Keratinocyte (primary cell): ENCODE data around the gene XIRP2. TPM values are rescaled to one million over a fixed set of nuclear protein-coding genes. Genes with fewer than 3 reads are reported as not detected.

Source experiments
- DNase-seq: peaks from one replicate; pipeline ENCODE4 v3.0.0-alpha.2; 2011; ENCODE audit warnings: low read depth, missing footprints, low spot score
- FAIRE-seq: peaks from 2 replicates; lab custom pipeline; 2011; peaks lifted over from hg19 to GRCh38; lab: Jason Lieb, UNC
- H2AFZ ChIP-seq: 2 replicates; pipeline ENCODE4 v1.6.0; 2012; ENCODE audit warnings: low read length, control low read depth, inconsistent platforms; ENCODE audit not compliant: control insufficient read depth
- H3K27ac ChIP-seq: 2 replicates; pipeline ENCODE4 v1.5.1; 2011; ENCODE audit warnings: low read length; ENCODE audit not compliant: control insufficient read depth, insufficient read depth
- H3K27me3 ChIP-seq: 3 replicates; pipeline ENCODE4 v1.6.0; 2011; ENCODE audit warnings: low read length; ENCODE audit not compliant: control insufficient read depth, insufficient read depth; ENCODE audit errors: extremely low read depth
- H3K36me3 ChIP-seq, 2 experiments: 2 replicates in 1 of 2; 3 replicates in 1 of 2; pipeline ENCODE4 v1.5.1; 2011; ENCODE audit warnings: low read length in 2 of 2, mild to moderate bottlenecking in 1 of 2; ENCODE audit not compliant: control insufficient read depth in 2 of 2, insufficient read depth in 2 of 2; ENCODE audit errors: extremely low read depth in 1 of 2
- H3K4me1 ChIP-seq: 3 replicates; pipeline ENCODE4 v1.5.1; 2011; ENCODE audit warnings: low read length; ENCODE audit not compliant: control insufficient read depth, insufficient read depth; ENCODE audit errors: extremely low read depth
- H3K4me2 ChIP-seq: 3 replicates; pipeline ENCODE4 v1.6.0; 2011; ENCODE audit warnings: low read depth, low read length; ENCODE audit not compliant: control insufficient read depth, insufficient read depth; ENCODE audit errors: extremely low read depth
- H3K4me3 ChIP-seq, 3 experiments: fragments of 200-600 bp in 1 of 3; sonication (generic) in 1 of 3; 2 replicates in 2 of 3; 3 replicates in 1 of 3; pipeline ENCODE4 v1.5.1; 2011 to 2016; ENCODE audit warnings: low read length in 3 of 3, mild to moderate bottlenecking in 3 of 3, control low read depth in 2 of 3, inconsistent platforms in 1 of 3, low read depth in 1 of 3, mixed read lengths in 1 of 3, mixed run types in 1 of 3, moderate library complexity in 1 of 3; ENCODE audit not compliant: control insufficient read depth in 2 of 3, insufficient read depth in 2 of 3; ENCODE audit errors: extremely low read depth in 1 of 3
- H3K79me2 ChIP-seq: 2 replicates; pipeline ENCODE4 v1.6.0; 2012; ENCODE audit warnings: low read length; ENCODE audit not compliant: control insufficient read depth, insufficient read depth
- H3K9ac ChIP-seq: 3 replicates; pipeline ENCODE4 v1.6.0; 2011; ENCODE audit warnings: low read length; ENCODE audit not compliant: control insufficient read depth, insufficient read depth; ENCODE audit errors: extremely low read depth
- H3K9me1 ChIP-seq: 3 replicates; pipeline ENCODE4 v1.6.0; 2011; ENCODE audit warnings: low read length; ENCODE audit not compliant: control insufficient read depth, insufficient read depth; ENCODE audit errors: extremely low read depth
- H3K9me3 ChIP-seq: 2 replicates; pipeline ENCODE4 v1.5.1; 2012; ENCODE audit warnings: low read depth, low read length; ENCODE audit not compliant: control insufficient read depth
- H4K20me1 ChIP-seq: 3 replicates; pipeline ENCODE4 v1.6.0; 2011; ENCODE audit warnings: low read length; ENCODE audit not compliant: control insufficient read depth, insufficient read depth; ENCODE audit errors: extremely low read depth
- EZH2 ChIP-seq: IDR thresholded peaks from one replicate; pipeline ENCODE4 v1.6.1; 2012; ENCODE audit warnings: inconsistent platforms, mild to moderate bottlenecking, low read length, moderate library complexity
- dilution Hi-C: fragments of 300-500 bp; cut with MboI; formaldehyde crosslinking; loops from one replicate; pipeline ENCODE4 v1.7.0; 2020; ENCODE audit warnings: low sequenced_read_pairs; ENCODE audit not compliant: extremely low pct_ligation_motif_present
- polyA plus RNA-seq, 5 experiments: library from polyadenylated mRNA; depleted of rRNA in 3 of 5; stranded (reverse) in 3 of 5; stranded (forward) in 1 of 5; unstranded in 1 of 5; fragments of >200 nt; gene quantifications; 1 replicate in 1 of 5; 2 replicates in 3 of 5; 3 replicates in 1 of 5; pipeline versions ENCODE4 v1.2.1 to v1.2.3, GENCODE V29; 2011 to 2012; ENCODE audit warnings: missing spikeins in 2 of 5, low read depth in 1 of 5, low replicate concordance in 1 of 5
- TF ChIP-seq, protein P1 (sequence below), 3 experiments: IDR thresholded peaks in 1 of 3; conservative IDR thresholded peaks in 1 of 3; optimal IDR thresholded peaks in 1 of 3; 2 replicates in 2 of 3; 3 replicates in 1 of 3; pipeline versions ENCODE3 to v1.5.1; 2011; ENCODE audit warnings: low read length in 3 of 3, mild to moderate bottlenecking in 3 of 3, moderate library complexity in 2 of 3, control low read depth in 1 of 3, inconsistent platforms in 1 of 3; ENCODE audit not compliant: insufficient read depth in 2 of 3; ENCODE audit errors: extremely low read depth in 1 of 3

Gene XIRP2
- polyA plus RNA-seq, 1 donor (not counting 4 experiments of a cell fraction or from before 2014, with no cell fraction given) = 0.01 TPM

DNA sequence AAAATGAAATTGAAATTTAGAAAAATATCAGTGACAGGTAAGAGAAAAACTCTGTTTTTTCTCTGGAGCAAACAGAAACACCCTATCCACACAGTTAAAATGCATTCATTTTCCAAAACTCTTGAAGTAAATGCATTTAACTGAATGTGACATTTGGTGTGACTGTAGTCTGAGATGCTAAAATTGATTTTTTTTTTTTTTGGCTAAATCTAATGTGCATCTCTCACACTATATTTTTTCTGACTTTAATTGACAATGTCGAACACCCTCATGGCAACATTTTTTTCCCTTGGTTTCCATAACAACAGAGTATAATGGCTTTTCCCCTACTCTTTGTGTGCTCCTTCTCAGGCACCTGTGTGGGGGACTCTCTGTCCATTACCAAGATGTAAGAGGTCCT lies 366.4 kb downstream of the XIRP2 start:
- TF ChIP-seq, protein P1, sequence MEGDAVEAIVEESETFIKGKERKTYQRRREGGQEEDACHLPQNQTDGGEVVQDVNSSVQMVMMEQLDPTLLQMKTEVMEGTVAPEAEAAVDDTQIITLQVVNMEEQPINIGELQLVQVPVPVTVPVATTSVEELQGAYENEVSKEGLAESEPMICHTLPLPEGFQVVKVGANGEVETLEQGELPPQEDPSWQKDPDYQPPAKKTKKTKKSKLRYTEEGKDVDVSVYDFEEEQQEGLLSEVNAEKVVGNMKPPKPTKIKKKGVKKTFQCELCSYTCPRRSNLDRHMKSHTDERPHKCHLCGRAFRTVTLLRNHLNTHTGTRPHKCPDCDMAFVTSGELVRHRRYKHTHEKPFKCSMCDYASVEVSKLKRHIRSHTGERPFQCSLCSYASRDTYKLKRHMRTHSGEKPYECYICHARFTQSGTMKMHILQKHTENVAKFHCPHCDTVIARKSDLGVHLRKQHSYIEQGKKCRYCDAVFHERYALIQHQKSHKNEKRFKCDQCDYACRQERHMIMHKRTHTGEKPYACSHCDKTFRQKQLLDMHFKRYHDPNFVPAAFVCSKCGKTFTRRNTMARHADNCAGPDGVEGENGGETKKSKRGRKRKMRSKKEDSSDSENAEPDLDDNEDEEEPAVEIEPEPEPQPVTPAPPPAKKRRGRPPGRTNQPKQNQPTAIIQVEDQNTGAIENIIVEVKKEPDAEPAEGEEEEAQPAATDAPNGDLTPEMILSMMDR (optimal IDR thresholded peaks at IDR 0.05 in 1 of 3, IDR thresholded peaks at IDR 0.05 in 1 of 3, conservative IDR thresholded peaks at IDR 0.05 in 1 of 3; ENCODE audit: extremely low read depth in 1 of 3, insufficient read depth in 2 of 3, low read length in 3 of 3) = no peak
- no peak for TF ChIP-seq EZH2
- H3K27ac ChIP-seq = no peak overlapping the region
- no peaks in the 10 kb centered on the region for H3K4me1 ChIP-seq
- H2AFZ ChIP-seq = no peak overlapping the region
- no peaks in the 10 kb centered on the region for H3K79me2 ChIP-seq
- H3K9me1 ChIP-seq = no peaks in the 10 kb centered on the region
- no peaks in the 10 kb centered on the region for H3K27me3 ChIP-seq
- DNase-seq (no peak), FAIRE-seq (no peak)
- dilution Hi-C loops = no loop called here
- no peak overlapping the region for H3K9ac ChIP-seq
- no peak overlapping the region for H3K4me3 ChIP-seq
- no peak overlapping the region for H3K4me2 ChIP-seq
- H3K9me3 ChIP-seq = no peaks in the 10 kb centered on the region
- H3K36me3 ChIP-seq = no peaks in the 10 kb centered on the region
- H4K20me1 ChIP-seq = no peaks in the 10 kb centered on the region

DNA sequence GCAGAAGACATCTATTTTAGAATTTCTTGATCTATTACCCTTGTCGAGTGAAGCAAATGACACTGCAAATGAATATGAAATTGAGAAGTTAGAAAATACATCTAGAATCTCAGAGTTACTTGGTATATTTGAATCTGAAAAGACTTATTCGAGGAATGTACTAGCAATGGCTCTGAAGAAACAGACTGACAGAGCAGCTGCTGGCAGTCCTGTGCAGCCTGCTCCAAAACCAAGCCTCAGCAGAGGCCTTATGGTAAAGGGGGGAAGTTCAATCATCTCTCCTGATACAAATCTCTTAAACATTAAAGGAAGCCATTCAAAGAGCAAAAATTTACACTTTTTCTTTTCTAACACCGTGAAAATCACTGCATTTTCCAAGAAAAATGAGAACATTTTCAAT lies 370.4 kb downstream of the XIRP2 start:
- DNase-seq (no peak), FAIRE-seq (no peak)
- Histone ChIP-seq H2AFZ (no peak overlapping the region), H3K4me3 (no peak overlapping the region), H3K9me1 (no peaks in the 10 kb centered on the region), H4K20me1 (no peaks in the 10 kb centered on the region), H3K9ac (no peak overlapping the region), H3K36me3 (no peaks in the 10 kb centered on the region), H3K4me1 (no peaks in the 10 kb centered on the region), H3K27me3 (no peaks in the 10 kb centered on the region), H3K9me3 (no peaks in the 10 kb centered on the region), H3K79me2 (no peaks in the 10 kb centered on the region), H3K27ac (no peak overlapping the region), H3K4me2 (no peak overlapping the region)
- dilution Hi-C loops = no loop called here
- TF ChIP-seq, protein P1 (optimal IDR thresholded peaks at IDR 0.05 in 1 of 3, IDR thresholded peaks at IDR 0.05 in 1 of 3, conservative IDR thresholded peaks at IDR 0.05 in 1 of 3; ENCODE audit: extremely low read depth in 1 of 3, insufficient read depth in 2 of 3, low read length in 3 of 3) = no peak
- TF ChIP-seq EZH2 = no peak
